Caco-2 (cell line): ENCODE data around the gene LCK. TPM values are rescaled to one million over a fixed set of nuclear protein-coding genes. Genes with fewer than 3 reads are reported as not detected.
"Not testable (repeated sequence)": the region's sequence is repeated elsewhere in the genome, so short reads cannot be mapped to it uniquely, and the experiment has no call there.

ENCODE experiments used
- BruUV-seq: library from RNA; stranded (reverse); fragments of 400-500 nt; replicated peaks from 2 replicates; lab custom pipeline; 2021; lab: Mats Ljungman, UMichigan
- CTCF ChIA-PET: fragments of 300-600 bp; sonication (Branson Sonifier 250); formaldehyde crosslinking; loops from one replicate; lab custom pipeline; 2022; ENCODE audit warnings: antibody characterized with exemption; lab: Charles Lee
- POLR2A ChIA-PET: fragments of 300-600 bp; sonication (Branson Sonifier 250); formaldehyde crosslinking; loops from one replicate; lab custom pipeline; 2022; ENCODE audit warnings: antibody characterized with exemption; lab: Charles Lee
- DNase-seq, 2 experiments: peaks; one replicate each; pipeline versions ENCODE4 v3.0.0 to v3.0.0-alpha.2; 2020 to 2022
- H3K27me3 ChIP-seq: replicated peaks from 2 replicates; pipeline ENCODE4 v1.6.0; 2011; ENCODE audit warnings: low read length; ENCODE audit not compliant: control insufficient read depth, insufficient read depth
- H3K36me3 ChIP-seq: 2 replicates; pipeline ENCODE4 v1.5.1; 2011; ENCODE audit warnings: low read length; ENCODE audit not compliant: control insufficient read depth, insufficient read depth
- H3K4me1 ChIP-seq: fragments of 250-450 bp; sonication (Bioruptor Pico); 2 replicates; pipeline ENCODE4 v1.5.1; 2020; ENCODE audit warnings: mild to moderate bottlenecking
- H3K4me3 ChIP-seq: 2 replicates; pipeline ENCODE4 v1.5.1; 2011; ENCODE audit warnings: low read depth, mild to moderate bottlenecking, control low read depth, low read length
- H3K9me3 ChIP-seq: fragments of 250-450 bp; sonication (Bioruptor Pico); 2 replicates; pipeline ENCODE4 v1.5.1; 2020; ENCODE audit warnings: mild to moderate bottlenecking, moderate library complexity
- H3K27ac Mint-ChIP-seq: one replicate; pipeline ENCODE4 v1.8.0; 2022; ENCODE audit warnings: mixed read lengths; ENCODE audit not compliant: unreplicated experiment
- H3K27me3 Mint-ChIP-seq: one replicate; pipeline ENCODE4 v1.8.0; 2022; ENCODE audit warnings: mixed read lengths; ENCODE audit not compliant: insufficient read depth, unreplicated experiment
- H3K36me3 Mint-ChIP-seq: one replicate; pipeline ENCODE4 v1.8.0; 2022; ENCODE audit warnings: mild to moderate bottlenecking, mixed read lengths; ENCODE audit not compliant: insufficient read depth, unreplicated experiment
- H3K4me1 Mint-ChIP-seq: one replicate; pipeline ENCODE4 v1.8.0; 2022; ENCODE audit warnings: low read depth, mixed read lengths; ENCODE audit not compliant: unreplicated experiment
- H3K4me3 Mint-ChIP-seq: one replicate; pipeline ENCODE4 v1.8.0; 2022; ENCODE audit warnings: mild to moderate bottlenecking, moderate library complexity, mixed read lengths; ENCODE audit not compliant: unreplicated experiment
- H3K9me3 Mint-ChIP-seq: one replicate; pipeline ENCODE4 v1.8.0; 2022; ENCODE audit warnings: mixed read lengths; ENCODE audit not compliant: unreplicated experiment
- CTCF ChIP-seq, 2 experiments: fragments of 200-600 bp in 1 of 2; IDR thresholded peaks; 1 replicate in 1 of 2; 2 replicates in 1 of 2; pipeline versions ENCODE4 v1.5.1 to v1.8.0; 2011 to 2022; ENCODE audit warnings: antibody characterized with exemption in 1 of 2, control low read depth in 1 of 2, inconsistent platforms in 1 of 2, low read depth in 1 of 2, low read length in 1 of 2, mild to moderate bottlenecking in 1 of 2, moderate library complexity in 1 of 2; ENCODE audit not compliant: insufficient read depth in 1 of 2, severe bottlenecking in 1 of 2, unreplicated experiment in 1 of 2
- intact Hi-C: fragments of 100-400 bp; cut with micrococcal nuclease; formaldehyde crosslinking; loops from one replicate; pipeline ENCODE4 v1.10.0; 2022; ENCODE audit not compliant: unreplicated experiment
- total RNA-seq: library from RNA; stranded (reverse); gene quantifications from 2 replicates; pipeline ENCODE4 v1.2.3, GENCODE V29; 2022

Gene LCK
- total RNA-seq, 1 experiment from 2014 or later: 0.39 TPM

- intact Hi-C loops: no loop called here
- peaks cover 22% of the 10 kb centered on the region for H3K36me3 Mint-ChIP-seq
- no peaks in the 10 kb centered on the region for H3K4me1 ChIP-seq
- no peak for TF ChIP-seq CTCF (IDR thresholded peaks at IDR 0.05; ENCODE audit: insufficient read depth in 1 of 2, low read depth in 1 of 2, low read length in 1 of 2, severe bottlenecking in 1 of 2, unreplicated experiment in 1 of 2)
- no peaks in the 10 kb centered on the region for H3K9me3 Mint-ChIP-seq
- H3K9me3 ChIP-seq: no peaks in the 10 kb centered on the region
- no peaks in the 10 kb centered on the region for H3K27me3 Mint-ChIP-seq
- POLR2A ChIA-PET: interaction anchor here (0.7 to 2.0 kb wide), 2 partner anchors 33 to 45 kb away, joined by 4 to 9 read pairs; partner anchors contain the start of gene MARCKSL1
- H3K27ac Mint-ChIP-seq: peak overlapping the region; percentile 91
- H3K4me1 Mint-ChIP-seq: peaks cover 6% of the 10 kb centered on the region
- H3K4me3 Mint-ChIP-seq: peak overlapping the region; percentile 96
- CTCF ChIA-PET: interaction anchor here (0.9 to 2.2 kb wide), 2 partner anchors 50 to 60 kb away, joined by 4 to 8 read pairs; no protein-coding TSS in a partner anchor
- H3K36me3 ChIP-seq: no peaks in the 10 kb centered on the region
- no peaks in the 10 kb centered on the region for H3K27me3 ChIP-seq
- BruUV-seq: TSS peak; percentile 96
- peak overlapping the region; percentile 28 for H3K4me3 ChIP-seq
- no peak for DNase-seq
Measured at GRCh38 chr1:32291145-32291707, 40.2 kb downstream of the LCK start.

GRCh38 chr1:32291708-32292538, 40.9 kb downstream of the LCK start, which contains the start of gene HDAC1:
HDAC1 (plus strand) TSS chr1:32292083; CDS start chr1:32292170, 87 bp downstream.
- H3K27me3 Mint-ChIP-seq: no peaks in the 10 kb centered on the region
- ChIA-PET CTCF (interaction anchor here (0.5 to 2.2 kb wide), 3 partner anchors 34 to 60 kb away, joined by 3 to 8 read pairs (median 5); no protein-coding TSS in a partner anchor), POLR2A (interaction anchor here (0.7 to 2.0 kb wide), 2 partner anchors 32 to 44 kb away, joined by 4 to 9 read pairs; partner anchors contain the start of gene MARCKSL1)
- H3K27ac Mint-ChIP-seq: peak within 1 kb of the TSS; percentile 91
- H3K9me3 Mint-ChIP-seq: no peaks in the 10 kb centered on the region
- DNase-seq: peak; percentile 95 to 96
- H3K27me3 ChIP-seq: no peaks in the 10 kb centered on the region
- peak within 1 kb of the TSS; percentile 96 for H3K4me3 Mint-ChIP-seq
- peaks cover 11% of the 10 kb centered on the region for H3K4me1 Mint-ChIP-seq
- H3K4me3 ChIP-seq: peak within 1 kb of the TSS; percentile 91
- H3K36me3 Mint-ChIP-seq: peaks cover 22% of the 10 kb centered on the region
- H3K4me1 ChIP-seq: no peaks in the 10 kb centered on the region
- no TSS peak for BruUV-seq
- no peaks in the 10 kb centered on the region for H3K36me3 ChIP-seq
- intact Hi-C loops: loop anchor here (2.0 kb wide), 1 partner anchor 69 kb away; the partner anchor contains the start of genes EIF3I and TMEM234
- no peaks in the 10 kb centered on the region for H3K9me3 ChIP-seq
- TF ChIP-seq CTCF (IDR thresholded peaks at IDR 0.05; ENCODE audit: insufficient read depth in 1 of 2, low read depth in 1 of 2, low read length in 1 of 2, severe bottlenecking in 1 of 2, unreplicated experiment in 1 of 2): no peak

- intact Hi-C loops, H3K27me3 Mint-ChIP-seq, BruUV-seq, H3K9me3 Mint-ChIP-seq, H3K4me3 Mint-ChIP-seq, H3K27me3 ChIP-seq, H3K4me1 ChIP-seq, H3K9me3 ChIP-seq, CTCF ChIA-PET, H3K4me1 Mint-ChIP-seq, H3K36me3 ChIP-seq, POLR2A ChIA-PET, DNase-seq, H3K27ac Mint-ChIP-seq, H3K4me3 ChIP-seq: not testable (repeated sequence)
- H3K36me3 Mint-ChIP-seq: peaks cover 43% of the 10 kb centered on the region
Measured at GRCh38 chr1:32298211-32298610, 47.1 kb downstream of the LCK start.
